K562 (cell line): ENCODE data around the gene UTP20. TPM values are rescaled to one million over a fixed set of nuclear protein-coding genes. Genes with fewer than 3 reads are reported as not detected.

Source experiments
- BACH1 ChIP-seq: fragments of 200-800 bp; sonication (Bioruptor generic); IDR thresholded peaks from 2 replicates; pipeline ENCODE4 v1.6.1; 2016; ENCODE audit warnings: missing genetic modification characterization, missing compliant biosample characterization
- BRD4 ChIP-seq: fragments of 200-600 bp; sonication (generic); IDR thresholded peaks from 2 replicates; pipeline ENCODE4 v1.6.1; 2017; ENCODE audit warnings: inconsistent platforms
- CBX3 ChIP-seq, 2 experiments: IDR thresholded peaks; 1 replicate in 1 of 2; 2 replicates in 1 of 2; pipeline ENCODE4 v1.6.1; 2012; ENCODE audit warnings: inconsistent platforms in 2 of 2, low read length in 2 of 2, borderline replicate concordance in 1 of 2, control low read depth in 1 of 2
- CBX8 ChIP-seq: fragments of 200-600 bp; sonication (generic); IDR thresholded peaks from 2 replicates; pipeline ENCODE4 v1.6.1; 2012; ENCODE audit warnings: borderline replicate concordance, mixed run types, low read depth, mild to moderate bottlenecking, moderate library complexity, mixed read lengths, low read length, control low read depth, inconsistent platforms; ENCODE audit not compliant: poor library complexity, severe bottlenecking; ENCODE audit errors: extremely low read depth
- CREM ChIP-seq: IDR thresholded peaks from 2 replicates; pipeline ENCODE4 v1.6.1; 2014; ENCODE audit warnings: antibody characterized with exemption, low read depth
- DNMT1 ChIP-seq: fragments of 450-650 bp; IDR thresholded peaks from 2 replicates; pipeline ENCODE4 v1.6.1; 2016; ENCODE audit warnings: antibody characterized with exemption, mild to moderate bottlenecking
- RBBP5 ChIP-seq: fragments of 200-600 bp; sonication (generic); IDR thresholded peaks from 2 replicates; pipeline ENCODE4 v1.6.1; 2012; ENCODE audit warnings: borderline replicate concordance, mild to moderate bottlenecking, low read length, control low read depth, inconsistent platforms; ENCODE audit not compliant: insufficient read depth, poor library complexity, severe bottlenecking
- RBM15 ChIP-seq: fragments of 200-400 bp; formaldehyde crosslinking; IDR thresholded peaks from 2 replicates; pipeline ENCODE4 v1.6.1; 2018; ENCODE audit warnings: mild to moderate bottlenecking, low read length, moderate library complexity; ENCODE audit not compliant: insufficient read depth
- SIN3B ChIP-seq: fragments of 450-650 bp; IDR thresholded peaks from 2 replicates; pipeline ENCODE4 v1.6.1; 2017; ENCODE audit warnings: low read depth, mild to moderate bottlenecking, moderate library complexity
- SRSF9 ChIP-seq: fragments of 200-400 bp; formaldehyde crosslinking; IDR thresholded peaks from 2 replicates; pipeline ENCODE4 v1.6.1; 2017; ENCODE audit warnings: low read depth, low read length, borderline replicate concordance
- SUPT5H ChIP-seq: fragments of 450-650 bp; IDR thresholded peaks from 2 replicates; pipeline ENCODE4 v1.6.1; 2016
- TAF9B ChIP-seq: fragments of 450-650 bp; IDR thresholded peaks from 2 replicates; pipeline ENCODE4 v1.6.1; 2018; ENCODE audit warnings: mild to moderate bottlenecking; ENCODE audit not compliant: partially characterized antibody
- THAP7 ChIP-seq: fragments of 250-450 bp; sonication (Bioruptor Pico); IDR thresholded peaks from 2 replicates; pipeline ENCODE4 v1.5.0; 2021
- ZBTB7A ChIP-seq: IDR thresholded peaks from 2 replicates; pipeline ENCODE4 v1.6.1; 2011; ENCODE audit warnings: low read depth, mild to moderate bottlenecking, low read length, moderate library complexity, borderline replicate concordance; ENCODE audit not compliant: control insufficient read depth
- ZFP1 ChIP-seq: fragments of 450-650 bp; formaldehyde crosslinking; IDR thresholded peaks from 2 replicates; pipeline ENCODE4 v1.4.0; 2020; ENCODE audit warnings: mild to moderate bottlenecking, mixed read lengths
- ZNF395 ChIP-seq: fragments of 200-800 bp; sonication (Bioruptor generic); IDR thresholded peaks from 2 replicates; pipeline ENCODE4 v1.6.1; 2017; ENCODE audit warnings: missing genetic modification characterization, missing compliant biosample characterization
- ZNF639 ChIP-seq, 2 experiments: fragments of 200-800 bp in 1 of 2; sonication (Bioruptor generic) in 1 of 2; sonication (generic) in 1 of 2; formaldehyde crosslinking in 1 of 2; IDR thresholded peaks in 1 of 2; conservative IDR thresholded peaks in 1 of 2; 2 replicates each; pipeline versions ENCODE4 v1.5.0 to v1.6.1; 2016 to 2020; ENCODE audit warnings: missing compliant biosample characterization in 1 of 2, missing genetic modification characterization in 1 of 2, missing genetic modification reagents in 1 of 2
- ZNF76 ChIP-seq: fragments of 250-450 bp; sonication (Bioruptor Pico); IDR thresholded peaks from 2 replicates; pipeline ENCODE4 v1.4.0; 2020; ENCODE audit warnings: mild to moderate bottlenecking, moderate library complexity, borderline replicate concordance
- ZSCAN29 ChIP-seq: fragments of 450-650 bp; IDR thresholded peaks from 2 replicates; pipeline ENCODE4 v1.6.1; 2017
- polyA plus RNA-seq, 8 experiments: library from polyadenylated mRNA; depleted of rRNA in 4 of 8; stranded (reverse) in 5 of 8; unstranded in 3 of 8; fragments of >200 nt; fragmentation: Nextera tagmentation in 2 of 8; fragmentation: Illumina TruSeq in 1 of 8; extraction: Ambion mirVana in 2 of 8; extraction: Trizol in 1 of 8; gene quantifications; 2 replicates each; pipeline versions ENCODE4 v1.2.1 to v1.2.3, GENCODE V29; 2011 to 2014; ENCODE audit warnings: inconsistent platforms in 1 of 8, missing spikeins in 1 of 8
- total RNA-seq, 7 experiments: library from RNA; depleted of rRNA in 6 of 7; stranded (reverse); fragments of >200 nt in 6 of 7; fragmentation: Illumina TruSeq in 2 of 7; extraction: Trizol in 2 of 7; gene quantifications; 2 replicates each; pipeline versions ENCODE4 v1.2.1 to v1.2.3, GENCODE V29; 2011 to 2021; ENCODE audit warnings: low replicate concordance in 1 of 7

Gene UTP20
- total and polyA plus RNA-seq, 9 of the 15 experiments (the other 6 are each of a cell fraction or from before 2014, with no cell fraction given): 4.3 to 41.3 (median 20.7) TPM

- TF ChIP-seq ZNF395: 0 out of 2 replicates have a peak, but pooled peaks have one; percentile 49
- TF ChIP-seq SIN3B: peak; percentile 62
- peak in 1 of 2 experiments; percentile 81; a peak in 2 of 4 replicates for TF ChIP-seq ZNF639 (CRISPR knock-in tag; conservative IDR thresholded peaks at IDR 0.05 in 1 of 2, IDR thresholded peaks at IDR 0.05 in 1 of 2)
- 0 out of 2 replicates have a peak, but pooled peaks have one; percentile 62 for TF ChIP-seq BACH1 (tag)
- TF ChIP-seq DNMT1: no peak
- TF ChIP-seq ZBTB7A: peak; percentile 55; the same call in 1 of the 2 replicates
- TF ChIP-seq RBM15: no peak
- no peak for TF ChIP-seq CBX8
- TF ChIP-seq SRSF9: no peak
- peak; percentile 88 for TF ChIP-seq SUPT5H
- TF ChIP-seq ZSCAN29: peak; percentile 39; the same call in 1 of the 2 replicates
- peak; percentile 87 for TF ChIP-seq RBBP5
- peak; percentile 87 for TF ChIP-seq TAF9B
- TF ChIP-seq BRD4: peak; percentile 70
- TF ChIP-seq THAP7 (CRISPR knock-in tag): no peak
- no peak for TF ChIP-seq ZFP1
- no peak for TF ChIP-seq ZNF76 (CRISPR knock-in tag)
- TF ChIP-seq CREM: peak; percentile 95
- TF ChIP-seq CBX3 (IDR thresholded peaks at IDR 0.05; ENCODE audit: borderline replicate concordance in 1 of 2, low read length in 2 of 2): peak in 1 of 2 experiments; percentile 78; a peak in 2 of 3 replicates
Observed at GRCh38 chr12:101407436-101408345, 127.8 kb downstream of the UTP20 start, which contains the start of gene ARL1 (continued).
